Hypothalamus (tissue), 51 donors: ENCODE measurements around the gene NTNG2.
A peak's percentile ranks its signal among the peaks of the same experiment; 100 is the strongest.

Source experiments
- DNase-seq, 51 donors: peaks; one replicate each; lab custom pipeline; 2025; lab: John Stamatoyannopoulos, UW

Gene NTNG2

DNA sequence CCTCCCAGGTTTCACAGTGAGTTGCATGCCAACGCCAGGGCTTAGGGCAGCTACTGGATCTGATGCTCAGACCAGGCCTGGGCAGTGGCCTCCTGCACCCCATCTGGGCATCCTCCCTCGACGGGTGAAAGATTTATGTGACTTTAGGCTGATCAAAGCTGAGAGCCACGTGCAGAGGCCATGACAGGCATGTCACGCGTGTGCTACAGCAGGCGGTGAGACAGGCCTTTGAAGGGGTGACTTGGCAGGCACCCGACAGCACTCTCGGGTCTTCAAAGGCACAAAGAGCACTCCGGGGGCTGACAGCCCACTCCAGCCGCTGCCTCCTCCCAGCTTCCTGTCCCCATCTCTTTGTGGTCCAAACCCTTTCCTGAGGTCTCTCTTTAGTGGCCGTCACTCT lies 66.2 kb downstream of the NTNG2 start:
- no peak for DNase-seq

DNA sequence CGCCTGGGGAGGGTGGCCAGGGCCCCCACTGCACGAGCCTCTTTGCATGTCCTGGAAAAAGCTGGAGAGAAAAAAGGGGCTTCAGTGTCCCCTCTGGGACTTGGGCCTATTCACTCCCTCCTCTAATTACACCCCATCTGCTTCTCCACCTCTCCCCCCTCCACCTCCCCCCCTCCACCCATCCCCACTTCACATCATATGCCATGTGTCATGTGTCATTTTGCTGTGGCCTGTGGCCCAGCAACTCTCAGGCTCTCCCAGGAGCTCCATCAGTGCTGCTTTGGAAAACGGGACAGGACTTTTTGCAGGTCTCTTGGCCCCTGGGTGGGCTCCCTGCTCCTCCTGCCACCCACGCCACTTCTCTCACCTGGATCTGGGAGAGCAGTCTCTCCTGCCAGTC lies 68.7 kb downstream of the NTNG2 start:
- no peak for DNase-seq

DNA sequence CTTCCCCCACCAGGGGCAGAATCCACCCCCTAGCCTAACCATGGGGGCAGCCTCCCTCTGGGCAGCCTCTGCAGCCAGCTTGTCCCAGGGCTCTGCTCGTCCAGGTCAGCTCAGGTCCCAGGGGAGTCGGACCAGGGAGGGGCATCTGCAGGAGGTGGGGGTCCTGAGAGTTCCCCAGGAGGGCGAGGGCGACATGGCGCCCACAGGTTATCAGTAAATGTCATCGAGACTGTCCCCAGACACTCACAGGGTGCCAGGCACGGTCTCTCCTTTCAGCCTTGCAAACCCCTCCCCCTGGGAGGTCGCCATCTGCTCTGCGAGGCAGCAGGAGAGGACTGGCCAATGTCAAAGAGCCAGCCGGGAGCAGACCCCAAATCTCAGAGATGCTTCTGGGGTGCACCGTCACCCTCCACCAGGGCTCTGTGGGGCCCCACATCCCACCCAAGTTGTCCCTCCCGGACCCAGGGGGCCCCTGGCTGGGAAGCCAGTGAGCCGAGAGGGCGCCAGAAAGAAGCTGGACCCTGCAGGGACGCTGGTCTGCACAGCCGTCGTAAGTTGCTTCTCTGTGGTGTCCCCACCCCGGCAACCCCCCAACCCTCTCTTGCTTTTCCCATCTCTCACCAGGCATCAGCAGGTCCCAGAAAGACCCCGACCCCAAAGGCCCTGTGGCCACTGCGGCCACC lies 69.3 kb downstream of the NTNG2 start:
- DNase-seq, result no peak

DNA sequence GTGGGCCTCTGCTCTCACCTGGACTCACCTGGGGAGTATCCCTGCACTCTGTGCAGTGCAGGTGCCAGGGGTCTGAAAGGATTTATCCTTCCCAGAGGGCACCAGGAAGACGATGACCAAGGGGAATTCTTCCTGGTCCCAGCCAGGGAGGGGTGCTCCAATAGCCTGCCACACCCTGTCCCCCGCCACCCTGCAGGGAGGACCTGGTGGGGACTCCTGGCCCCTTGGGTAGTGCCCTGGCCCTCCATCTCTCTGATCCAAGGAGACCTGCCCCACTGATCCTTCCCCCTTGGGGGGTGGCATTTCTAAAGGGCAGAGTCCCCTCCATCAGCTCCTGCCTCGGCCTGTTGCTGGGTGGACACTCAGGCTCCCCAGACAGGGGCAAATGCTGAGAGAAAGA lies 70.7 kb downstream of the NTNG2 start:
- DNase-seq, result no peak

- no peak for DNase-seq
Observed at GRCh38 chr9:132233138-132233537, 71.3 kb downstream of the NTNG2 start.

GRCh38 chr9:132234535-132234934 lies 72.7 kb downstream of the NTNG2 start:
- peak in 1 of 51 donors; percentile 19 for DNase-seq

DNA sequence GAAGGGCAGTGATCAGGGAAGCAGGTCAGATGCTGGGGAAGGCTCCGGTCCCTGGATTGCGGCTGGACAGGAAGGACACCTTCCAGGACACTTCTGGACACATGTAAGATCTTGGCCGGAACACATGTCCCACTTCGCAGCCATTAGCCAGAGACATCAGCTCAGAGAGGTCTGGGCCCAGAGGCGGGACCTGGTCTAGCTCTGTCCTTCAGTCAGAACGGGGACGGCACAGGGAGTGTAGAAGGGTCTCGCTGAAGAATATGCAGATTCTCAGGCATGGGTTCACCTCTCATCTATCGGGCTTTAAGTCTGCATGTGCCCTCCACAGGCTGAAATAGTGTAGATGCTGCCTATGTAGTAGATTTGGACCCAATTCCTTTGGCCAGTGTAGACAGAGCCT lies 73.3 kb downstream of the NTNG2 start:
- DNase-seq, result no peak

DNA sequence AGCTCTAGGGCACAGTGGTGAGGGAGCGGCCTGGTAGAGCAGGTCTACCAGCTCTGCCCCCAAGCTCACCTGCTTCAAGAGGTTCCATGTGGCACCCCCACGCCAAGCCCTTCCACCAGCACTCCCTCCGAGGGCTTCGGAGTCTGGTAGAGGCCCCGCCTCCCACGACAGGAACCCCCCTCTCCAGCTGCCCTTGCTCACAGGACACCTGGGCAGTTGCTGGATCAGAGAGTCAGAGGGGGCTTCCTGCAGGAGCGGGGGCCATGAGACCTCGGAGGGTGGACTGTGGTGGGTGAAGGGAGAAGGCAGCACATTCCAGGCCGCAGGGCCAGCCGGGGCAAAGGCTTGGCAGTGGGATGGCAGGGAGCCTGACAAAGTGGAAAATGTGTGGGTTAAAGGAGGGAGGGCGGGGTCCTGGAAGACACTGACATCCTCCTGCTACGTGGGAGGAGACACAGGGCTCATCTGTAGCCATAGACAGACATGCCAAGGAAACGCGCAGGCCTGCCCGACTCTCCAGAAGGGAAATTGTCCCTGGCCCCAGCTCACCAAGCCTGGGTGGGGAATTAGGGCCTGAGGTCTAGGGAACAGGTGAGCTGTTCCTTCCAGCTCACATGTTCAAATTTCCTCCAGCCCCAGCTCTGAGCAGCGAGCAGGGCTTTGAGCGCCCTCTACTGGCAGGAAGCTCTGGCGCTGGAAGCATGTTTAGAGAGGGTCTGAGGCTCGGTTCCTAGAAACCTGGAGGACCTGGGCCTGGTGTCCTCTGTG lies 74.2 kb downstream of the NTNG2 start:
- DNase-seq, result peak in 46 of 51 donors; percentile 29 to 86 (median 62)

- DNase-seq, result no peak
Observed at GRCh38 chr9:132236662-132237311, 74.9 kb downstream of the NTNG2 start.

DNA sequence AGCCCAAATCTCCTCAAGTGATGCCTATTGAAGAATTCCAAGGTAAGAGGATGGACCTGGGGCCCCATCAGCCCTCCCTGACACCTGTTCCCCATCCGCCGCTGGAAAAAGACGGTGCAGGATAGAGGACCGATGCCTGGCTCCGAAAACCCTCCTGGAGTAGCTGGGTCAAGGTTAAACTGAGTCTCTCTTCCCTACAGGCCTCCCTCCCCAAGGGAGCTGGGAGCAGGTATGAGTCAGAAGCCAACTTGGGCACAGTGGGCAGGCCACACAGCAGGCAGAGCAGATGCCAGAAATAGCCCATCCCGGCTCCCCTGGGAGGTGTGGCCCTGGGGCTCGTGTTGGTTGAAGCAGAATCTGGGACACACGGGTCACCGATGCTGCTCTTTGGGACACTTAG lies 75.6 kb downstream of the NTNG2 start:
- DNase-seq, result no peak

- DNase-seq, result no peak
Observed at GRCh38 chr9:132238026-132238972, 76.4 kb downstream of the NTNG2 start.

- peak in 1 of 51 donors; percentile 38 for DNase-seq
Observed at GRCh38 chr9:132238992-132239391, 77.1 kb downstream of the NTNG2 start.

DNA sequence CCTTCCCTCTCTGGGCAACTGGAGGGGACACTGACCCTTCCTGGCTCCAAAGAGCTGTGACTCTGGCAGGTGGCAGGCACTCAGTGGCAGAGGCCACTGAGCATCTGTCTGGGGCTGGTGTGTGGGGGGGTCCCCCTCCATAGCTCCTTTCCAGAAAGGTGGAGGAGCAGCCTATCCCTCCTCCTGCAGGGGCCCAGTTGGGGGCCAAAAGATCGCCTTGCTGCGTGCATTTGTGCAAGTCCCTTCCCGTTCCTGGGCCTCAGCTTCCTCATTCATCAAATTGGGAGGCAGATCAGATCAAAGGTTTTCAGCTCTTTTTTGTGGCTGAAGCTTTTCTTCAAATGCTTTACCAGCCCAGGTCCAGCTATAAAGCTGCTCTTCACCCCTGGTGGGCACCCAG lies 77.7 kb downstream of the NTNG2 start:
- no peak for DNase-seq

DNA sequence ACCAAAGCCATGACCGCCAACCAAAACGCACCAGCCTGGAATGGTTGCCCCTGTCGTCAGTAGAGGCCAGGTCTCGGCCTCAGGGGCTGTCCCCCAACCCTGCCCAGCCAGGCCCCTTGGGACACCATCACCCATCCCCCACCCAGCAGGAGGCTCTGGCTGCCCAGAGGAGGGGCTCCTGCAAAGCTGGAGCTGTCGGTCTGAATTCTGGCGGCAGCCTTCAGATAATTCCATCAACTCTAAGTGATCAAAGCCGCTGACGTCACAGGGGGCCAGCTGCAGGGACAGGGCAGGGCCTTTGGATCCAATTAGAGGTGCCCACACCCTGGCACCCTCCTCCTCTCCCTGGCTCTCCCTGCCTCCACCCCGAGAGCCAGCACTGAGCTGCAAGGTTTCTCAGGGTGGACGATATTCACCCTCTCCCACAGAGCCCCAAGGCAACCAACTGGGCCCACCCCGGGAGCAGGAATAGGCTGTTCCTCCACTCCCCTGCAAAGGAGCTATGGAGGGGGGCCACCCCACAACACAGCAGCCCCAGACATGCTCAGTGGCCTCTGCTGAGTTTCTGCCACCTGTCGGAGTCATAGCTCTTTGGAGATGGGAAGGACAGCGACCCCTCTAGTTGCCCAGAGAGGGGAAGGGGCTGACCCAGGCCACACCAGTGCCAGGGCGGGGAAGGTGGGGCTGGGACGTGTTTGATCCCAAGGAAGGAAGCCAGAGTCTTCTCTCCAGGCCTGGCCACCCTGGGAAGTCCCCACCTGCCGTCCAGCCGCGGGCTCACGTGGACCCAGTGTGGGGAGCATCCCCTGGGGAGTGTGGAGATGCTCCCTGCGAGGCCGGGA lies 78.4 kb downstream of the NTNG2 start:
- no peak for DNase-seq

GRCh38 chr9:132240841-132241482 lies 79.1 kb downstream of the NTNG2 start:
- peak; percentile 33 to 99 (median 88) for DNase-seq

- DNase-seq, result no peak
Observed at GRCh38 chr9:132241483-132241839, 79.6 kb downstream of the NTNG2 start.

- DNase-seq, result peak in 2 of 51 donors; percentile 14 to 20
Observed at GRCh38 chr9:132241840-132242620, 80.2 kb downstream of the NTNG2 start.

- peak in 1 of 51 donors; percentile 26 for DNase-seq
Observed at GRCh38 chr9:132242621-132243155, 80.8 kb downstream of the NTNG2 start.
